ENCODE results near the gene PDE8A.

PDE8A gene

DNA sequence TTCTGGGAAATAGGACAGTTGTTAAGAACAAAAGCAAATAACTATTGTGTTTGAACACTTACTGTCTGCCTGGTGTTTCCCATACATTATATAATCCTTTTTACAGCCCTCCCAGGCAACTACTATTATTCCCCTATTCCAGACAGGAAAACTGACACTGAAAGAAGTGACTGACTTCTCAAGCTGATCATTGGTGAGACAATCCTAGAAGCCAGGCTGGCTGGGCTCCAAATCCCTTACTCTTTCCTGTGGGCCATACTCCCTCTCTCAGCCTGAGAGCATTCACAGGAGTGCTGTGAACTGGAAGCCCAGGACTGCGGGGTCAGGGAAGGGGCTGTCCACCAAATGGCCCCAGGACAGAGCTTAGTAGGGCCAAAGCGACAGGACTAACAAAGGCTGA is 39.2 kb upstream of the PDE8A start:
- H3K9me3 ChIP-seq (ENCODE audit: severe bottlenecking), result no peaks in the 10 kb centered on the region
- no peak for DNase-seq
- no peaks in the 10 kb centered on the region for H3K36me3 ChIP-seq
- no peaks in the 10 kb centered on the region for H3K27me3 ChIP-seq (ENCODE audit: insufficient read depth, low read depth, severe bottlenecking)
- TF ChIP-seq, protein P1, sequence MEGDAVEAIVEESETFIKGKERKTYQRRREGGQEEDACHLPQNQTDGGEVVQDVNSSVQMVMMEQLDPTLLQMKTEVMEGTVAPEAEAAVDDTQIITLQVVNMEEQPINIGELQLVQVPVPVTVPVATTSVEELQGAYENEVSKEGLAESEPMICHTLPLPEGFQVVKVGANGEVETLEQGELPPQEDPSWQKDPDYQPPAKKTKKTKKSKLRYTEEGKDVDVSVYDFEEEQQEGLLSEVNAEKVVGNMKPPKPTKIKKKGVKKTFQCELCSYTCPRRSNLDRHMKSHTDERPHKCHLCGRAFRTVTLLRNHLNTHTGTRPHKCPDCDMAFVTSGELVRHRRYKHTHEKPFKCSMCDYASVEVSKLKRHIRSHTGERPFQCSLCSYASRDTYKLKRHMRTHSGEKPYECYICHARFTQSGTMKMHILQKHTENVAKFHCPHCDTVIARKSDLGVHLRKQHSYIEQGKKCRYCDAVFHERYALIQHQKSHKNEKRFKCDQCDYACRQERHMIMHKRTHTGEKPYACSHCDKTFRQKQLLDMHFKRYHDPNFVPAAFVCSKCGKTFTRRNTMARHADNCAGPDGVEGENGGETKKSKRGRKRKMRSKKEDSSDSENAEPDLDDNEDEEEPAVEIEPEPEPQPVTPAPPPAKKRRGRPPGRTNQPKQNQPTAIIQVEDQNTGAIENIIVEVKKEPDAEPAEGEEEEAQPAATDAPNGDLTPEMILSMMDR (IDR thresholded peaks at IDR 0.05; ENCODE audit: low read depth, low read length), result no peak
- H3K4me3 ChIP-seq (ENCODE audit: low read depth, low read length), result no peak overlapping the region
- no peak overlapping the region for H3K27ac ChIP-seq

DNA sequence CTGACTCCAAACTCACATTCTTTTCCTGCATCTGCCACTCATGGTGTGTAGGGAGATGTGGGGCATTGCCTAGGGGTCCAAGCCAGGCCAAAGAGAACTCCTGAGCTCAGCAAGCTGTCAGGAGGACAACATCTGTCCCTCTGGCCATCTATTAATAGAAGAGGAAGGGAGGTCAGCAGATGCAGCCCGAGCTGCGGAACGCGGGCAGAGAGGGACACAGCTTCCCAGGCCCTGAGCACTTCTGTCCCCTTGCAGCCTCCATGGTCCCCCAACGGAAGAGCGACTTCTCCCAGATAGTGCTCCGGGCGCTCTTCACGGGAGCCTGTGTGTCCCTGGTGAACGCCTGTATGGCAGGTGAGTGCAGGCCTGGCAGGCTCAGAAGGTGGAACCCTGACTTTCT is 37.3 kb upstream of the PDE8A start:
- Histone ChIP-seq H3K4me3 (ENCODE audit: low read depth, low read length) (no peak overlapping the region), H3K36me3 (no peaks in the 10 kb centered on the region), H3K27me3 (ENCODE audit: insufficient read depth, low read depth, severe bottlenecking) (no peaks in the 10 kb centered on the region), H3K9me3 (ENCODE audit: severe bottlenecking) (no peaks in the 10 kb centered on the region), H3K27ac (no peak overlapping the region)
- TF ChIP-seq, protein P1 (IDR thresholded peaks at IDR 0.05; ENCODE audit: low read depth, low read length), result no peak
- no peak for DNase-seq

DNA sequence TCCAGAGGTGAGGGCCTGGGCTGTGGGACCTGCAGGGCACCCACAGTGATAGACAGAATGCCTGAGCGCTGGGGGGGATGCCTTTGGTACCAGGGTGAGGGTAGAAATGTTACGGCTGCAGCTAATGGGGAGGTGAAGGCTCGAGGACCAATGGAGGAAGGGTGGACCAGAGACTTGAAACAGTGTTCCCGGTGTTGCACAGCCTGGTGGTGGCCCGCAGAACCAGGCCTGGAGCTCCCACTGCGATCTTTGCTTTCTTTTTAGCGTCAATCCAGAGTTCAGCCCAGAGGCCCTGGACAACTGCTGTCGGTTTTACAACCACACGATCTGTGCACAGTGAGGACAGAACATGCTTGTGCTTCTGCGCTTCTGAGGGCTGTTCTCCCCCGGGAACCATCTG is 36.8 kb upstream of the PDE8A start:
- Histone ChIP-seq H3K9me3 (ENCODE audit: severe bottlenecking) (no peaks in the 10 kb centered on the region), H3K4me3 (ENCODE audit: low read depth, low read length) (no peak overlapping the region), H3K27ac (no peak overlapping the region), H3K27me3 (ENCODE audit: insufficient read depth, low read depth, severe bottlenecking) (no peaks in the 10 kb centered on the region), H3K36me3 (no peaks in the 10 kb centered on the region)
- TF ChIP-seq, protein P1 (IDR thresholded peaks at IDR 0.05; ENCODE audit: low read depth, low read length), result no peak
- DNase-seq, result no peak

DNA sequence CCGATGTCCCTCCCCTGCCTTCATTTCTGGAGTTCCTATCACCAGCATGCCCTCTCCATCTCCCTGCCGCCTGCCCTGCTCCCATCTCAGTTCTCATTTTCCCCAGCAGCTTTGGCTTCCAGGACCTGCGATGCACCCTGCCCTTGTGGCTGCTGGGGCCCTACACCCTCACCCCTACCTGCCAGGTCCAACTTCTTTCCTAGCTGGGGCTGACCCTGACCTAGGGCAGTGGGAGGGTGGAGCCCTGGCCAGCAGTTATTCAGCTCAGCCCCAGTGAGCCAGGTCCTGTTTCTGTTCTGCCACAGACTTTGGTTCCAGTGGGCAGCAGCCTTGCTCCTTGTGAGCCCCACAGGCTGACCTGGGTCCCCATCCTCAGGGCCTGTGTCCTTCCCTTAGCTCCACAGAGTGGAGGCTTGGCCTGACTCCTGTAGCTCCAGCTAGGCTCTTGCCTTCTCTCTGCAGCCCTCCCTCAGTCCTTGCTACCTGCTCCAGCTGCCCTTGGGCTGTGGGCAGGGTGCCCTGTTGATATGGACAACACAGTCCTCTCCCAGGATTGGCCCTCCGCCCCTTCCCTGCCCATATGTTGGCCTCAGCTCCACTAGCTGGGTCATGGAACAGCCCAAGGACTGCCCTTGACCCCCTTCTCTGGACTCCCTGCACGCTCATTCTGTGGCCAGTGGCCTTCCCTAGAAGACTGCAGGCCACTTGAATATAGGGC is 34.7 kb upstream of the PDE8A start:
- no peaks in the 10 kb centered on the region for H3K36me3 ChIP-seq
- H3K27me3 ChIP-seq (ENCODE audit: insufficient read depth, low read depth, severe bottlenecking), result no peaks in the 10 kb centered on the region
- DNase-seq, result no peak
- TF ChIP-seq, protein P1 (IDR thresholded peaks at IDR 0.05; ENCODE audit: low read depth, low read length), result no peak
- no peak overlapping the region for H3K27ac ChIP-seq
- no peaks in the 10 kb centered on the region for H3K9me3 ChIP-seq (ENCODE audit: severe bottlenecking)
- H3K4me3 ChIP-seq (ENCODE audit: low read depth, low read length), result no peak overlapping the region

DNA sequence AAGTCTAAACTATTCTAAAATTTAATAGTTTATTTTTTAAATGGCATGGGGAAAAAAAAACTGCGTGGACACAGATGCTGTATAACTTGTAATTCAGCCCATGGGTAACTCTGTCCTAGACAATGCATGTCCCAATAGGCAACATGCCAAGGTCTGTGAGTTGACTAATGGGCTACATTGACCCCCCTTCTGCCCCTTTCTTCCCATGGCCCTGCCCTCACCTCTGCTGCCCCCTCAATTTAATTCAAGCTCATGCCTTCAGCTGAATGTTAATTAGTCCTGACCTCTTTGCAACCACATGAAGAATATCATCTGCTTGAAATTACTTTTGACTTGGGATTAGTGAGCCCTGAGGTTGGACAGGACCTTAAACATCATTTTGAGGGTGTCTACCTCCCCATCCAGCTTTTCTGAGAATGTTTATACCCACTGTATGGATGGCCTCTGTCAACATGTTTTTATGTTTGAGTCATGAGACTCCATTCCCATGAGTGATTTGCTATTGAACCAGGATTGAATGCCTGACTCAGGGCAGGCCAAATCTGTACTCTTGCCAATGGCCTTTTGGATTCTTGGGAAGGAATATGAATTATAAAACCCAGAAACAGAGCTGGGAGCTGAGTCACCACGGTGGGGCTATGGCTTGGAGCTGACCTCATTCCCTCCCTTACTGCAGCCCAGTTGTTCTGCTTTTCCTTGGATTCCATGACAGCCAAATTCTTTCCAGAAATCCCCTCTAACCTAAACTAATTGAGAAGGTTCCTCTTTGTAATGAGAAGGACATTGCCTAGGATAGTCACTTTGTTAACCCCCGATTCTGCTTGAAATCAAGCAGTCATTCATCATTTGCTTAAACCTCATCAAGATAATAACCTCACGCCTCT is 33.5 kb upstream of the PDE8A start:
- Histone ChIP-seq H3K9me3 (ENCODE audit: severe bottlenecking) (no peaks in the 10 kb centered on the region), H3K36me3 (no peaks in the 10 kb centered on the region), H3K27ac (no peak overlapping the region), H3K4me3 (ENCODE audit: low read depth, low read length) (no peak overlapping the region), H3K27me3 (ENCODE audit: insufficient read depth, low read depth, severe bottlenecking) (no peaks in the 10 kb centered on the region)
- no peak for DNase-seq
- TF ChIP-seq, protein P1 (IDR thresholded peaks at IDR 0.05; ENCODE audit: low read depth, low read length), result no peak
